SK-N-SH (cell line): ENCODE results near the gene EEFSEC. TPM values are rescaled to one million over a fixed set of nuclear protein-coding genes. Genes with fewer than 3 reads are reported as not detected.

ENCODE experiments used
- CTCF ChIA-PET: fragments of 300-600, 350-600 bp; formaldehyde crosslinking; extraction: SDS; loops from one replicate; lab custom pipeline; 2021; lab: Yijun Ruan, JAX
- POLR2A ChIA-PET: fragments of 350-600 bp; sonication (Branson Sonifier 250); formaldehyde crosslinking; extraction: SDS; loops from one replicate; lab custom pipeline; 2020; ENCODE audit warnings: antibody characterized with exemption, inconsistent platforms; lab: Yijun Ruan, JAX
- DNase-seq: peaks from one replicate; pipeline ENCODE4 v3.0.0; 2012
- H2AFZ ChIP-seq: fragments of 200-600 bp; sonication (generic); 2 replicates; pipeline ENCODE4 v1.8.1; 2016; ENCODE audit warnings: antibody characterized with exemption, mild to moderate bottlenecking, low read depth
- H3F3A ChIP-seq: fragments of 200-600 bp; sonication (generic); replicated peaks from 2 replicates; pipeline ENCODE3; 2016; ENCODE audit warnings: antibody characterized with exemption, mild to moderate bottlenecking; ENCODE audit not compliant: insufficient read depth
- H3K27ac ChIP-seq, 2 experiments: fragments of 200-500 bp in 1 of 2; fragments of 200-600 bp in 1 of 2; sonication (Bioruptor generic) in 1 of 2; sonication (generic), shearing (Covaris generic) in 1 of 2; 2 replicates each; pipeline versions ENCODE4 v1.5.1 to v1.6.1; 2014 to 2016; ENCODE audit warnings: low read depth in 2 of 2, inconsistent platforms in 1 of 2, low read length in 1 of 2, mild to moderate bottlenecking in 1 of 2, mixed read lengths in 1 of 2
- H3K27me3 ChIP-seq: fragments of 200-600 bp; sonication (generic), shearing (Covaris generic); 2 replicates; pipeline ENCODE4 v1.6.1; 2016; ENCODE audit warnings: mixed run types; ENCODE audit not compliant: insufficient read depth
- H3K36me3 ChIP-seq, 2 experiments: fragments of 200-500 bp in 1 of 2; fragments of 200-600 bp in 1 of 2; sonication (Bioruptor generic) in 1 of 2; sonication (generic) in 1 of 2; replicated peaks in 1 of 2; 2 replicates each; pipeline versions ENCODE3 to v1.5.1; 2014 to 2016; ENCODE audit warnings: low read length in 1 of 2, mild to moderate bottlenecking in 1 of 2; ENCODE audit not compliant: insufficient read depth in 2 of 2, control insufficient read depth in 1 of 2
- H3K4me1 ChIP-seq, 2 experiments: fragments of 200-500 bp in 1 of 2; fragments of 200-600 bp in 1 of 2; sonication (Bioruptor generic) in 1 of 2; sonication (generic), shearing (Covaris generic) in 1 of 2; 2 replicates each; pipeline versions ENCODE4 v1.5.1 to v1.6.1; 2014 to 2016; ENCODE audit warnings: low read depth in 1 of 2, low read length in 1 of 2, mixed run types in 1 of 2; ENCODE audit not compliant: insufficient read depth in 2 of 2, control insufficient read depth in 1 of 2
- H3K4me2 ChIP-seq: fragments of 200-600 bp; sonication (generic), shearing (Covaris generic); 2 replicates; pipeline ENCODE4 v1.6.1; 2017; ENCODE audit warnings: mixed run types
- H3K4me3 ChIP-seq, 2 experiments: fragments of 200-500 bp in 1 of 2; fragments of 200-600 bp in 1 of 2; sonication (Bioruptor generic) in 1 of 2; sonication (generic), shearing (Covaris generic) in 1 of 2; 2 replicates each; pipeline versions ENCODE4 v1.5.1 to v1.8.1; 2014 to 2016; ENCODE audit warnings: low read depth in 2 of 2, inconsistent platforms in 1 of 2, low read length in 1 of 2, mild to moderate bottlenecking in 1 of 2, mixed read lengths in 1 of 2, moderate library complexity in 1 of 2
- H3K79me2 ChIP-seq: fragments of 200-600 bp; sonication (generic); 2 replicates; pipeline ENCODE4 v1.8.1; 2017; ENCODE audit warnings: mild to moderate bottlenecking; ENCODE audit not compliant: insufficient read depth
- H3K9ac ChIP-seq: fragments of 200-600 bp; sonication (generic); 2 replicates; pipeline ENCODE4 v1.6.1; 2017; ENCODE audit warnings: mixed run types
- H3K9me2 ChIP-seq: fragments of 200-600 bp; sonication (generic); 2 replicates; pipeline ENCODE4 v1.6.1; 2017; ENCODE audit warnings: mixed run types
- H3K9me3 ChIP-seq: fragments of 200-600 bp; sonication (generic); 2 replicates; pipeline ENCODE4 v1.6.1; 2017; ENCODE audit warnings: mixed run types, mild to moderate bottlenecking, moderate library complexity
- H4K20me1 ChIP-seq: fragments of 200-600 bp; sonication (generic); 2 replicates; pipeline ENCODE4 v1.6.1; 2017; ENCODE audit warnings: mild to moderate bottlenecking, mixed run types; ENCODE audit not compliant: insufficient read depth
- ELF1 ChIP-seq: IDR thresholded peaks from 2 replicates; pipeline ENCODE4 v1.4.0; 2012
- EZH2phosphoT487 ChIP-seq: fragments of 200-600 bp; sonication (generic); IDR thresholded peaks from 2 replicates; pipeline ENCODE4 v1.6.1; 2017; ENCODE audit warnings: low read depth, mixed run types, mild to moderate bottlenecking, antibody characterized with exemption, moderate library complexity, borderline replicate concordance
- FOSL2 ChIP-seq: IDR thresholded peaks from 2 replicates; pipeline ENCODE4 v1.4.0; 2012; ENCODE audit warnings: low read depth, mild to moderate bottlenecking, moderate library complexity, borderline replicate concordance
- FOXJ3 ChIP-seq: sonication (generic); formaldehyde crosslinking; IDR thresholded peaks from 2 replicates; pipeline ENCODE4 v1.5.1; 2020; ENCODE audit warnings: mild to moderate bottlenecking, missing genetic modification reagents
- MAX ChIP-seq: IDR thresholded peaks from 2 replicates; pipeline ENCODE4 v1.4.0; 2012; ENCODE audit warnings: low read depth
- MXI1 ChIP-seq: IDR thresholded peaks from 2 replicates; pipeline ENCODE4 v1.6.1; 2012; ENCODE audit warnings: mild to moderate bottlenecking, low read depth, low read length, improper control_type of control experiment
- PBX3 ChIP-seq: IDR thresholded peaks from 2 replicates; pipeline ENCODE4; 2012
- POLR2AphosphoS5 ChIP-seq: IDR thresholded peaks from 2 replicates; pipeline ENCODE4 v1.6.1; 2012; ENCODE audit warnings: low read depth, low read length
- RAD21 ChIP-seq: IDR thresholded peaks from 2 replicates; pipeline ENCODE4 v1.6.1; 2012; ENCODE audit warnings: mild to moderate bottlenecking, low read length
- RCOR1 ChIP-seq: fragments of 150-350 bp; IDR thresholded peaks from 2 replicates; pipeline ENCODE4 v1.6.1; 2017; ENCODE audit warnings: antibody characterized with exemption, low read length
- USF1 ChIP-seq: IDR thresholded peaks from 2 replicates; pipeline ENCODE4 v1.4.0; 2012; ENCODE audit warnings: low read depth, borderline replicate concordance
- USF2 ChIP-seq: fragments of 150-350 bp; IDR thresholded peaks from 2 replicates; pipeline ENCODE4 v1.6.1; 2017; ENCODE audit warnings: antibody characterized with exemption, low read length, low read depth, borderline replicate concordance
- YY1 ChIP-seq: IDR thresholded peaks from 2 replicates; pipeline ENCODE4 v1.4.0; 2012; ENCODE audit warnings: low read depth, mild to moderate bottlenecking
- WGBS: methylation state at CpG from one replicate; pipeline ENCODE4 v1.1.6; 2017; ENCODE audit warnings: low lambda C conversion rate; 5-methylcytosine and 5-hydroxymethylcytosine counted together
- polyA plus RNA-seq, 3 experiments: library from polyadenylated mRNA; depleted of rRNA; stranded (reverse); fragments of >200 nt; gene quantifications; 2 replicates each; pipeline ENCODE4 v1.2.3, GENCODE V29; 2012

Gene EEFSEC
- polyA plus RNA-seq, 1 of the 3 experiments (the other 2 are of a cell fraction) = 12.4 TPM

GRCh38 chr3:128442949-128443348, 289.7 kb downstream of the EEFSEC start:
- Histone ChIP-seq H3K79me2 (no peaks in the 10 kb centered on the region), H3K9ac (no peak overlapping the region), H3K27ac (no peak overlapping the region), H3F3A (no peaks in the 10 kb centered on the region), H3K9me3 (no peaks in the 10 kb centered on the region), H3K36me3 (no peaks in the 10 kb centered on the region), H4K20me1 (no peaks in the 10 kb centered on the region), H3K4me3 (no peak overlapping the region), H3K4me2 (no peak overlapping the region), H3K27me3 (no peaks in the 10 kb centered on the region), H2AFZ (no peak overlapping the region), H3K4me1 (peaks cover 0 to 8% of the 10 kb centered on the region in 2 experiments; a peak in 1 of 4 replicates), H3K9me2 (no peaks in the 10 kb centered on the region)
- WGBS = 67% methylated on average over 6 of the region's 6 CpGs
- TF ChIP-seq POLR2AphosphoS5 (no peak), PBX3 (no peak), YY1 (no peak), MAX (no peak), USF1 (no peak), RCOR1 (no peak), RAD21 (no peak), USF2 (no peak)
- ChIA-PET CTCF (interaction anchor here (1.6 to 3.8 kb wide), 2 partner anchors 16 to 166 kb away, joined by 4 to 12 read pairs; no protein-coding TSS in a partner anchor), POLR2A (interaction anchor here (0.5 to 2.1 kb wide), 2 partner anchors 9 to 33 kb away, joined by 3 to 8 read pairs; no protein-coding TSS in a partner anchor)
- no peak for DNase-seq

GRCh38 chr3:128443771-128444170, 290.5 kb downstream of the EEFSEC start:
- Histone ChIP-seq H4K20me1 (no peaks in the 10 kb centered on the region), H3K27me3 (no peaks in the 10 kb centered on the region), H2AFZ (no peak overlapping the region), H3K79me2 (no peaks in the 10 kb centered on the region), H3K36me3 (no peaks in the 10 kb centered on the region), H3K9me3 (no peaks in the 10 kb centered on the region), H3K4me2 (no peak overlapping the region), H3K4me3 (no peak overlapping the region), H3K27ac (no peak overlapping the region), H3K9me2 (no peaks in the 10 kb centered on the region), H3F3A (no peaks in the 10 kb centered on the region), H3K9ac (no peak overlapping the region), H3K4me1 (peaks cover 0 to 8% of the 10 kb centered on the region in 2 experiments; a peak in 1 of 4 replicates)
- WGBS = 30% methylated on average over 3 of the region's 3 CpGs
- no peak for DNase-seq
- ChIA-PET POLR2A (no interaction called here), CTCF (interaction anchor here (3.8 kb wide), 1 partner anchor 17 kb away, joined by 12 read pairs; no protein-coding TSS in a partner anchor)
- TF ChIP-seq ELF1 (no peak), FOXJ3 (CRISPR knock-in tag) (no peak), USF1 (no peak), MAX (no peak), EZH2phosphoT487 (no peak), RAD21 (no peak), MXI1 (no peak), FOSL2 (no peak)
